T-helper 2 cell treated with Interferon-gamma antibody and Interleukin-4, amounts not matched to agents 100 ng/mL and 5 ng/mL, for 36 hours (primary cell): Measurements from ENCODE around the gene OR10A6. TPM values are rescaled to one million over a fixed set of nuclear protein-coding genes. Genes with fewer than 3 reads are reported as not detected.

Source experiments
- intact Hi-C: fragments of 100-400 bp; cut with micrococcal nuclease; formaldehyde crosslinking; loops from one replicate; pipeline ENCODE4 v1.15.1; 2023
- total RNA-seq: library from RNA; stranded (reverse); gene quantifications from 2 replicates; pipeline ENCODE4 v1.2.3, GENCODE V29; 2022

Gene OR10A6
- total RNA-seq, 1 donor from 2014 or later, result not detected

GRCh38 chr11:7910286-7910788 lies 20.7 kb downstream of the OR10A6 start:
- intact Hi-C loops, result no loop called here

GRCh38 chr11:7909585-7910285 lies 21.3 kb downstream of the OR10A6 start:
- intact Hi-C loops, result no loop called here

GRCh38 chr11:7907121-7907520 lies 23.9 kb downstream of the OR10A6 start:
- intact Hi-C loops, result no loop called here

- intact Hi-C loops, result no loop called here
These were observed 24.6 kb downstream of the OR10A6 start for GRCh38 chr11:7906481-7906880.

GRCh38 chr11:7905961-7906429 lies 25.1 kb downstream of the OR10A6 start:
- intact Hi-C loops, result no loop called here

- intact Hi-C loops, result no loop called here
These were observed 25.5 kb downstream of the OR10A6 start for GRCh38 chr11:7905549-7905948.

- intact Hi-C loops, result no loop called here
These were observed 26.2 kb downstream of the OR10A6 start for GRCh38 chr11:7904917-7905316.

- intact Hi-C loops, result no loop called here
These were observed 27.1 kb downstream of the OR10A6 start for GRCh38 chr11:7903940-7904339.

GRCh38 chr11:7901319-7901854 lies 29.7 kb downstream of the OR10A6 start:
- intact Hi-C loops, result no loop called here

GRCh38 chr11:7900686-7901085 lies 30.4 kb downstream of the OR10A6 start:
- intact Hi-C loops, result no loop called here

- intact Hi-C loops, result no loop called here
These were observed 31.6 kb downstream of the OR10A6 start for GRCh38 chr11:7899418-7899817.

GRCh38 chr11:7898666-7899283 lies 32.3 kb downstream of the OR10A6 start:
- intact Hi-C loops, result no loop called here

- intact Hi-C loops, result no loop called here
These were observed 34.9 kb downstream of the OR10A6 start for GRCh38 chr11:7896009-7896785.

- intact Hi-C loops, result no loop called here
These were observed 36.8 kb downstream of the OR10A6 start for GRCh38 chr11:7894251-7894650.

- intact Hi-C loops, result loop anchor here (2.0 kb wide), 1 partner anchor 205 kb away; no protein-coding TSS in a partner anchor
These were observed 37.3 kb downstream of the OR10A6 start for GRCh38 chr11:7893796-7894195.

GRCh38 chr11:7892840-7893254 lies 38.2 kb downstream of the OR10A6 start:
- intact Hi-C loops, result loop anchor here (1.0 to 2.0 kb wide), 2 partner anchors 94 to 206 kb away; partner anchors contain the start of gene EIF3F

- intact Hi-C loops, result loop anchor here (1.0 to 2.0 kb wide), 2 partner anchors 95 to 207 kb away; partner anchors contain the start of gene EIF3F
These were observed 38.9 kb downstream of the OR10A6 start for GRCh38 chr11:7892059-7892699.

GRCh38 chr11:7890417-7891172 lies 40.5 kb downstream of the OR10A6 start:
- intact Hi-C loops, result no loop called here

GRCh38 chr11:7889985-7890384 lies 41.1 kb downstream of the OR10A6 start:
- intact Hi-C loops, result no loop called here

- intact Hi-C loops, result no loop called here
These were observed 48.2 kb downstream of the OR10A6 start for GRCh38 chr11:7882860-7883259.
